DLD1 (cell line): ENCODE measurements around the gene CRLF1.

Experiments used
- in situ Hi-C: cut with HindIII; loops from 2 replicates; pipeline ENCODE4 v1.10.0; 2017; ENCODE audit warnings: low sequenced_read_pairs

The CRLF1 gene

GRCh38 chr19:18636969-18637629, 30.5 kb upstream of the CRLF1 start, which contains the start of gene KLHL26:
Gene KLHL26, plus strand, starts transcription at chr19:18637028. Its CDS starts 27 bp downstream, at chr19:18637055.
- in situ Hi-C loops, result no loop called here

GRCh38 chr19:18636183-18636968, 29.8 kb upstream of the CRLF1 start:
- in situ Hi-C loops, result no loop called here

GRCh38 chr19:18635831-18636182, 29.2 kb upstream of the CRLF1 start:
- in situ Hi-C loops, result no loop called here

- in situ Hi-C loops, result no loop called here
Observed at GRCh38 chr19:18634612-18635297, 28.2 kb upstream of the CRLF1 start.

GRCh38 chr19:18633321-18633720, 26.7 kb upstream of the CRLF1 start:
- in situ Hi-C loops, result no loop called here

GRCh38 chr19:18629166-18630088, 22.8 kb upstream of the CRLF1 start:
- in situ Hi-C loops, result no loop called here

- in situ Hi-C loops, result no loop called here
Observed at GRCh38 chr19:18626906-18627305, 20.3 kb upstream of the CRLF1 start.

GRCh38 chr19:18620902-18621301, 14.3 kb upstream of the CRLF1 start:
- in situ Hi-C loops, result no loop called here

GRCh38 chr19:18620311-18620710, 13.7 kb upstream of the CRLF1 start:
- in situ Hi-C loops, result no loop called here

- in situ Hi-C loops, result no loop called here
Observed at GRCh38 chr19:18618236-18618635, 11.6 kb upstream of the CRLF1 start.

- in situ Hi-C loops, result no loop called here
Observed at GRCh38 chr19:18617562-18617961, 11.0 kb upstream of the CRLF1 start.

GRCh38 chr19:18616023-18616422, 9.4 kb upstream of the CRLF1 start:
- in situ Hi-C loops, result no loop called here

GRCh38 chr19:18613589-18614234, 7.1 kb upstream of the CRLF1 start:
- in situ Hi-C loops, result no loop called here

GRCh38 chr19:18612772-18613588, 6.4 kb upstream of the CRLF1 start, which contains the start of gene TMEM59L:
Gene TMEM59L, plus strand, starts transcription at chr19:18612870. Its CDS starts 89 bp downstream, at chr19:18612959.
- in situ Hi-C loops, result no loop called here

GRCh38 chr19:18612051-18612771, 5.6 kb upstream of the CRLF1 start:
- in situ Hi-C loops, result no loop called here

- in situ Hi-C loops, result no loop called here
Observed at GRCh38 chr19:18611327-18612050, 4.9 kb upstream of the CRLF1 start.

- in situ Hi-C loops, result no loop called here
Observed at GRCh38 chr19:18610556-18611326, 4.1 kb upstream of the CRLF1 start.
